ENCODE measurements around the gene ZMAT5.

ZMAT5 gene

GRCh38 chr22:29798801-29799200 is 32.0 kb upstream of the ZMAT5 start:
- H3F3A ChIP-seq (ENCODE audit: insufficient read depth, low read length), result no peaks in the 10 kb centered on the region
- no peak for DNase-seq

GRCh38 chr22:29798318-29798717 is 31.5 kb upstream of the ZMAT5 start:
- Histone ChIP-seq H3K27ac (ENCODE audit: low read length) (no peak overlapping the region), H2AFZ (ENCODE audit: low read length) (no peak overlapping the region), H4K20me1 (ENCODE audit: insufficient read depth, low read length) (no peaks in the 10 kb centered on the region), H3K36me3 (replicated peaks; ENCODE audit: insufficient read depth, low read length) (no peaks in the 10 kb centered on the region; the same call in 1 of the 2 replicates), H3K4me3 (ENCODE audit: low read length) (no peak overlapping the region), H3K4me1 (ENCODE audit: low read length) (no peaks in the 10 kb centered on the region), H3K27me3 (replicated peaks; ENCODE audit: insufficient read depth, low read length) (no peaks in the 10 kb centered on the region), H3K4me2 (ENCODE audit: low read depth, low read length) (no peak overlapping the region), H3K9me2 (replicated peaks; ENCODE audit: insufficient read depth, low read length) (no peaks in the 10 kb centered on the region), H3K9me3 (replicated peaks; ENCODE audit: insufficient read depth, low read length) (no peaks in the 10 kb centered on the region), H3K79me2 (ENCODE audit: low read length) (no peaks in the 10 kb centered on the region), H3K9ac (ENCODE audit: low read length) (no peak overlapping the region), H3F3A (ENCODE audit: insufficient read depth, low read length) (no peaks in the 10 kb centered on the region)
- no peak for TF ChIP-seq EZH2phosphoT487 (IDR thresholded peaks at IDR 0.05; ENCODE audit: low read length)
- no peak for TF ChIP-seq EZH2 (optimal IDR thresholded peaks at IDR 0.05; ENCODE audit: low read depth, low read length)
- no peak for TF ChIP-seq CTCF (IDR thresholded peaks at IDR 0.05; ENCODE audit: low read length)
- no peak for DNase-seq

More at GRCh38 chr22:29798801-29799200, 32.0 kb upstream of the ZMAT5 start:
- Histone ChIP-seq H3K27ac (ENCODE audit: low read length) (no peak overlapping the region), H3K9ac (ENCODE audit: low read length) (no peak overlapping the region), H3K4me3 (ENCODE audit: low read length) (no peak overlapping the region), H3K9me3 (replicated peaks; ENCODE audit: insufficient read depth, low read length) (no peaks in the 10 kb centered on the region), H3K4me2 (ENCODE audit: low read depth, low read length) (no peak overlapping the region), H4K20me1 (ENCODE audit: insufficient read depth, low read length) (no peaks in the 10 kb centered on the region), H3K9me2 (replicated peaks; ENCODE audit: insufficient read depth, low read length) (no peaks in the 10 kb centered on the region), H3K79me2 (ENCODE audit: low read length) (no peaks in the 10 kb centered on the region), H3K36me3 (replicated peaks; ENCODE audit: insufficient read depth, low read length) (no peaks in the 10 kb centered on the region; the same call in 1 of the 2 replicates), H2AFZ (ENCODE audit: low read length) (no peak overlapping the region), H3K27me3 (replicated peaks; ENCODE audit: insufficient read depth, low read length) (no peaks in the 10 kb centered on the region), H3K4me1 (ENCODE audit: low read length) (no peaks in the 10 kb centered on the region)
- TF ChIP-seq CTCF (IDR thresholded peaks at IDR 0.05; ENCODE audit: low read length) (no peak), EZH2 (optimal IDR thresholded peaks at IDR 0.05; ENCODE audit: low read depth, low read length) (no peak), EZH2phosphoT487 (IDR thresholded peaks at IDR 0.05; ENCODE audit: low read length) (no peak)

- Histone ChIP-seq H3K36me3 (replicated peaks; ENCODE audit: insufficient read depth, low read length) (no peaks in the 10 kb centered on the region; the same call in none of the 2 replicates), H4K20me1 (ENCODE audit: insufficient read depth, low read length) (no peaks in the 10 kb centered on the region), H3K9ac (ENCODE audit: low read length) (no peak overlapping the region), H3K27ac (ENCODE audit: low read length) (no peak overlapping the region), H3K9me2 (replicated peaks; ENCODE audit: insufficient read depth, low read length) (no peaks in the 10 kb centered on the region), H3K4me2 (ENCODE audit: low read depth, low read length) (no peak overlapping the region), H3K4me3 (ENCODE audit: low read length) (no peak overlapping the region), H2AFZ (ENCODE audit: low read length) (no peak overlapping the region), H3K27me3 (replicated peaks; ENCODE audit: insufficient read depth, low read length) (no peaks in the 10 kb centered on the region), H3K9me3 (replicated peaks; ENCODE audit: insufficient read depth, low read length) (no peaks in the 10 kb centered on the region), H3K4me1 (ENCODE audit: low read length) (no peaks in the 10 kb centered on the region), H3F3A (ENCODE audit: insufficient read depth, low read length) (no peaks in the 10 kb centered on the region), H3K79me2 (ENCODE audit: low read length) (no peaks in the 10 kb centered on the region)
- TF ChIP-seq CTCF (IDR thresholded peaks at IDR 0.05; ENCODE audit: low read length) (no peak), EZH2 (optimal IDR thresholded peaks at IDR 0.05; ENCODE audit: low read depth, low read length) (no peak), EZH2phosphoT487 (IDR thresholded peaks at IDR 0.05; ENCODE audit: low read length) (no peak)
- no peak for DNase-seq
These were observed 30.5 kb upstream of the ZMAT5 start for GRCh38 chr22:29797351-29797750.

All from MM.1S (cell line).